GM18873 (cell line): ENCODE data around the gene NAA60.
"Not testable (repeated sequence)": the region's sequence is repeated elsewhere in the genome, so short reads cannot be mapped to it uniquely, and the experiment has no call there.

Experiments
- ATAC-seq: cut with Tn5 transposase; IDR thresholded peaks from one replicate; pipeline ENCODE4 v1.9.1; 2021; ENCODE audit warnings: mild to moderate bottlenecking, moderate library complexity, moderate number of reproducible peaks; ENCODE audit not compliant: unreplicated experiment, low FRiP score

Gene NAA60

GRCh38 chr16:3503523-3503922 is 60.0 kb downstream of the NAA60 start:
- ATAC-seq = no peak

- no peak for ATAC-seq
Observed at GRCh38 chr16:3508736-3509135, 65.3 kb downstream of the NAA60 start.

- no peak for ATAC-seq
Observed at GRCh38 chr16:3509470-3509928, 66.0 kb downstream of the NAA60 start.

DNA sequence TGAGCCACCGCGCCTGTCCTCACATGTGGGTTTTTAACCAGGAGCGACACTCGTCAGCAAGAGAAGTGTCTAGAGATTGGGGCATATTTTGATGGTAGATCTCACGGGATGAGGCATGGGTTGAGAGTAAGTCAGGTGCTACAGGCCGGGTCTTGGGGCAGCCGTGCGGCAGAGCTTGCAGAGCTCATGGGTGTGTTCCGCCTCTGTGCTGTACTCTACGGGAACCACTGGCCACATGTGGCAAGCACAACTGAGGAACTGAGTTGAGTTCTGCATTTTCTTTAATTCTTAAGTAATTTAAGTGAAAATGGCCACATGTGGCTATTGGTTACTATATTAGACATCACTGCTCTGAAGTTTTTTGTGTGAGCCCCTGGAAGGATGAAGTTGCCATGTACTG is 66.9 kb downstream of the NAA60 start:
- ATAC-seq = no peak

- ATAC-seq = no peak
Observed at GRCh38 chr16:3511286-3512180, 68.1 kb downstream of the NAA60 start.

- ATAC-seq = no peak
Observed at GRCh38 chr16:3513892-3514583, 70.6 kb downstream of the NAA60 start.

DNA sequence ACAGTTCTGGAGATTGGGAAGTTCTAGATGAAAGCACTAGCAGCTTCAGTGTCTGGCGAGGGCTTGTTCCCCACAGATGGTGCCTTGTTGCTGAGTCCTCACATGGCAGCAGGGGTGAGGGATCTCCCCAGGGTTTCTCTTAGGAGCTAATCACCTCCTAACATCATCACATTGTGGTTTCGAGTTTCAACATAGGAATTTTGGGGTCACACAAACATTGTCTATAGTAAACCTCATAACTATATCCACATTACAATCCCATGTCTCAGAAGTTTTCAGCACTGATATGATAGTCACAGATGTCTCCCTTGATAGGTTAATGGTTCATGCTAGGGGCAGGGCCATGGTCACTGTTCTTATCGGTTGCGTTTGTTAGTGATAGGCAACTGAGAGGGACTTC is 71.1 kb downstream of the NAA60 start:
- no peak for ATAC-seq

GRCh38 chr16:3515897-3516296 is 72.4 kb downstream of the NAA60 start:
- ATAC-seq = no peak

GRCh38 chr16:3518292-3518985 is 75.0 kb downstream of the NAA60 start:
- ATAC-seq = no peak

GRCh38 chr16:3518986-3519348 is 75.5 kb downstream of the NAA60 start:
- no peak for ATAC-seq

DNA sequence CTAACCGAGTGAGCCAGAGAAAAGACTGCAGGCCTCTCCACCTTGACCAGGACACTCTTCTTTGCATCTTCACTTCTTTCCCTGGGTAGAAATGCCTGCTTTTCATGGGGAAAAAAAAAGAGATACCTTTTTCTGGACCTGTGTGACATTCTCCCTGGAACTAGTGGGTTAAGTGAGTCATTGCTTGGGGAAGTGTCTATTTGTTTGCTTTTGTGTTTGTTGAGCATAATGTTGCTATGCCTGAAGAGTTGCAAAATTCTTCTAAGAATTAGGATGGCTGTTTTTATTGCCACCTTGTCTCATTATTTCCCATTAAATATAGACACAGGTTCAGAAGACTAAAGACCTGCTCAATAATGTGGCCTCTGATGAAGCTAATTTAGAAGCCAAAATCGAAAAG is 76.1 kb downstream of the NAA60 start:
- no peak for ATAC-seq

GRCh38 chr16:3520413-3520812 is 76.9 kb downstream of the NAA60 start:
- no peak for ATAC-seq

DNA sequence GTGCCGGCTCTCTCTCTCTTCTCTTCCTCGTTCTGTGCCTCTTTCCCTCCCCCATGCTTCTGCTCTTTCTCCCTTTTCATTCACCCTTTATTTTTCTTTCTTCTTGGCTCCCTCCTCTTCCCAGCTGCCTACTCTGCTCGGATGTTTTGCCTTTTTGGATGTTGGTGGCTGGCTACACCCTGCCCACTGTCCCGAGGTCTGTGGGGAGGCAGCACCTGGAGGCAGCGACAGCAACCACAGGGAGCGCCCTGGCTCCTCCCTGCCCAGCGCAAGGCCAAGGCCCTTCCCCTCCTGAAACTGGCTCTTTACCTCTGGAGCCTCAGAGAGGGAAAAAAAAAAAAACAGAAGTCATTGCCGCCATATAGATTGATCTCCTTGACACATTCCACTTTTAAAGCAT is 77.4 kb downstream of the NAA60 start:
- no peak for ATAC-seq

DNA sequence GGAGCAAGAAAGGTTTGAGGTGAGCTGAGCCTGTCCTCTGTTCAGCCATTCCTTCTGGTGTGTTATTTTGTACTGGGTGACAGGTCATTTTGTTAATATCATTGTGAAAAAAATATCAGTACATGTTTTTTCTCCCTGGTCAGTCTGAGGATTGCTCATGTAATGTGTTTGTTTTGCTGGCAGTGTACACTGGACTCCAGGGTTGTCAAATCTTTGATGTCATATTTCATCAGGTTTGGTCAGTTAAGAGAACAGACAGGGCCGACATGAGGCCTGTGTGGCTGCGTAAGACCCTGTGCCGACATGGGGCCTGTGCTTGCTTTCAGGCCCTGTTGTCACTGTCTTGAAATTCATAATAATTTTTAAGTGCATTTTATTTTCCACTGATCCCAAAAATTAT is 79.8 kb downstream of the NAA60 start:
- ATAC-seq = no peak

GRCh38 chr16:3525951-3526350 is 82.5 kb downstream of the NAA60 start:
- no peak for ATAC-seq

- ATAC-seq = not testable (repeated sequence)
Observed at GRCh38 chr16:3527216-3527829, 83.8 kb downstream of the NAA60 start.

DNA sequence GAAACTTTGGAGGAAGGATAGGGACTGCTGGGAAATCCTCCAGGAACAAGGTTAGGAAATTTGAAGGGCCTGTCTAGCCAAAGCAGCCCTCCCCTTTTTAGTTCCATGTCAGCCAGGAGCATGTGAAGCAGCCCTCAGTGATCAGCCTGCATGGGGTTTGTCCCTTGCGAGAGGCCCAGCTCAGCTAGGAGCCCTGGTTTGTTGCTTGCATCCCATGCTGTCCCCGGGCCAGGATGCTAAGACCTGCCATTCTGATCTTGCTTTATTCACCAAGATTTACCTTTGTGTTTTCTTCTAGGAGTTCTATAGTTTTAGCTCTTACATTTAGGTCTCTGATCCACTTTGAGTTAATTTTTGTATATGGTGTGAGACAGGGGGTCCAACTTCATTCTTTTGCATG is 84.9 kb downstream of the NAA60 start:
- no peak for ATAC-seq

DNA sequence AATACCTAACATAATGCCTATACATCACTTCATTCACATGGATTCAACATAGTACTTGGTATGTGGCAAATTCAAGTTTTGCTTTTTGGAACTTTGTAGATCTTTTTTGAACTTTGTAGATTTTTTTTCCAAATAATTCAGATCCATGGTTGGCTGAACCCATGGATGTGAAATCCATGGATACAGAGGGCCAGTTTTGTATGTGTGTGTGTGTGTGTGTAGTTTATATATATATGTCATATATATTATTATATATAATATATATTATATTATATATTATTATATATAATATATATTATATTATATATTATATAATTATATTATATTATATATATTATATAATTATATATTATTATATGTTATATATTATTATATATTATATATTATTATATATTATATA is 85.7 kb downstream of the NAA60 start:
- ATAC-seq = no peak

DNA sequence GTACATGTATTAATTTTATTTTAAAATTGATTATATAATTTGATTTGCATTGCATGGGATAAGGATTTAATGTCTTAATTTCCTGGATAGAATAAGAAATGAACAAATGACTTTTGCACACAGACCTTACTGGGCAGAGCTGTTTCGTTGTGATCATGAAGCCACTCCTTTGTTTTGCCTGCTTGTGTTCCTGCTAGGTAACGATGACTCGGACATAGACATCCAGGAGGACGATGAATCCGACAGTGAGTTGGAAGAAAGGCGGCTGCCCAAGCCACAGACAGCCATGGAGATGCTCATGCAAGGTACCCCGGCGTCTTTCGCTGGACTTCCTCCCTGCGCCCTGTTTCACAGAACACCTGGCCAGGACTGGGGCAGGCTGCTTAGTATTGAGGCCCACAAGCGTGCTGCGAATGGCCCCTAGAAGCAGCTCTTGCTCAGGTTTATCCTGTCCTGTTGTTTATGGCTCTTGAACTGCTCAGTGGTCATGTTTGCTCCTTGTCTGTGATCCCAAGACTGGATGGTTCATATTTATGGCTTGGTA is 87.0 kb downstream of the NAA60 start:
- no peak for ATAC-seq

- no peak for ATAC-seq
Observed at GRCh38 chr16:3532741-3533140, 89.3 kb downstream of the NAA60 start.

DNA sequence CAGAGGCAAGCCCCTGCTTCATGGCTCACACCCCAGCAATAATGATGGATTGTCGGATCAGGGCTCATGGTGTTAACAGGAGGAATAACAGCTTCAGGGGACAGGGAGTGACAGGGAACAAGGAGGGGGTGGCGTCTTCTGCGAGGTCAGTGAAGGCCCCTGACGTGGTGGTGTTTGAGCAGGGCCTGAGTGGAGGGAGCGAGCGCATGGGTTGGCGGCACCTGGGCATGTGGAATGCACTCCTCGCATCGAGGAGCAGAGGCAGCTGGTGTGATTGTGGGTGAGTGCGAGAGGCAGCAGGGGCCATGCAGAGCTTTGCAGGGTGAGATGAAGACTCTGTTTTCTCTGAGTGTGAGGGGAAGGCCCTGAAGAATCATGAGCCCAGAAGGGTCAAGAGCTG is 90.6 kb downstream of the NAA60 start:
- no peak for ATAC-seq
